DOHH2 (cell line): ENCODE data around the gene CRMP1.

Experiments
- H3F3A ChIP-seq: fragments of 200-600 bp; sonication (generic), shearing (Covaris generic); 2 replicates; pipeline ENCODE4 v1.6.0; 2016; ENCODE audit warnings: antibody characterized with exemption, mild to moderate bottlenecking; ENCODE audit not compliant: control insufficient read depth, insufficient read depth
- H3K27ac ChIP-seq: fragments of 200-600 bp; sonication (generic); 2 replicates; pipeline ENCODE4 v1.5.1; 2014; ENCODE audit warnings: low read depth, mild to moderate bottlenecking, low read length, moderate library complexity
- H3K27me3 ChIP-seq: fragments of 200-600 bp; sonication (generic); 2 replicates; pipeline ENCODE4 v1.6.1; 2014; ENCODE audit warnings: mild to moderate bottlenecking, low read length, mixed read lengths; ENCODE audit not compliant: control insufficient read depth
- H3K36me3 ChIP-seq: fragments of 200-600 bp; sonication (generic); 2 replicates; pipeline ENCODE4 v1.6.1; 2014; ENCODE audit warnings: mild to moderate bottlenecking, low read length, moderate library complexity, mixed read lengths; ENCODE audit not compliant: control insufficient read depth
- H3K4me1 ChIP-seq: fragments of 200-600 bp; sonication (generic); 2 replicates; pipeline ENCODE4 v1.6.1; 2014; ENCODE audit warnings: mild to moderate bottlenecking, low read length, mixed read lengths; ENCODE audit not compliant: control insufficient read depth
- H3K4me2 ChIP-seq: fragments of 200-600 bp; sonication (generic); 2 replicates; pipeline ENCODE4 v1.6.0; 2014; ENCODE audit warnings: mild to moderate bottlenecking, low read length, moderate library complexity
- H3K4me3 ChIP-seq: fragments of 200-600 bp; sonication (generic); 2 replicates; pipeline ENCODE4 v1.5.1; 2014; ENCODE audit warnings: mild to moderate bottlenecking, low read length, mixed read lengths
- H3K79me2 ChIP-seq: fragments of 200-600 bp; sonication (generic); 2 replicates; pipeline ENCODE4 v1.6.1; 2014; ENCODE audit warnings: mild to moderate bottlenecking, low read length, mixed read lengths; ENCODE audit not compliant: control insufficient read depth
- H3K9me2 ChIP-seq: fragments of 200-600 bp; sonication (generic); replicated peaks from 2 replicates; pipeline ENCODE4 v1.6.1; 2014; ENCODE audit warnings: mild to moderate bottlenecking, low read length, mixed read lengths; ENCODE audit not compliant: control insufficient read depth
- H3K9me3 ChIP-seq: fragments of 200-600 bp; sonication (generic); 2 replicates; pipeline ENCODE4 v1.6.1; 2014; ENCODE audit warnings: antibody characterized with exemption, low read length, mixed read lengths; ENCODE audit not compliant: control insufficient read depth, insufficient read depth
- H4K20me1 ChIP-seq: fragments of 200-600 bp; sonication (generic); 2 replicates; pipeline ENCODE4 v1.6.0; 2014; ENCODE audit warnings: low read depth, mild to moderate bottlenecking, antibody characterized with exemption, low read length, moderate library complexity; ENCODE audit not compliant: control insufficient read depth, insufficient read depth
- CTCF ChIP-seq: fragments of 200-600 bp; sonication (generic); IDR thresholded peaks from one replicate; pipeline ENCODE4 v1.5.1; 2014; ENCODE audit warnings: antibody characterized with exemption, mild to moderate bottlenecking, low read depth, low read length; ENCODE audit not compliant: poor library complexity, severe bottlenecking
- EZH2phosphoT487 ChIP-seq: fragments of 200-600 bp; sonication (generic); IDR thresholded peaks from 2 replicates; pipeline ENCODE4 v1.6.1; 2017; ENCODE audit warnings: borderline replicate concordance, mild to moderate bottlenecking, antibody characterized with exemption, low read length, moderate library complexity, mixed read lengths

Gene CRMP1

DNA sequence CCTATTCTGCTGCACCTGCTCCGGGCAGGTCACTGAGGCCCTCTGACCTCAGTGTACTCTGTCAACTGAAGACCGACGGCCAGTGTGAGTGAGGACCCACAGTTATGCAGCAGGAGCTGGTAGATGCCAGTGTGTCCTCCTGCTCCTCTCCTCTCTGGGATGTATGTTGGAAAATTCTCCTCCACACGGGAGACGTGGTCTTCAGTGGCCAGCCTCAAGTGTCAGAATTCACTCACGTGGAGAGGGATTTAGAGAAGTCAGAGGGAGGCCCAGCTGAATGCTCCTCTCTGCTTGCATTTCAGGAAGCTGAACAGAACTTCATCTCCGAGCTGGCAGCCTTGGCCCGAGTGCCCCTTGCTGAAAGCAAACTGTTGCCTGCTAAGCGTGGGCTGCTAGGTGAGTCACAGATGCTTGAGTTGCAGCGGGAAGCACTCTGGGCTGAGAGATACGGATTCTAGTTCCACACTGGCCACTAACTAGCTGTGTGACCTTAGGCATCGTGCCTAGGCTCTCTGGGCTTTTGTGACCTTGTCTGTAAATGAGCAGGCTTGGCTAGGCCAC, 83.6 kb downstream of the CRMP1 start:
- H3K27me3 ChIP-seq: no peaks in the 10 kb centered on the region
- no peak overlapping the region for H3K4me3 ChIP-seq
- H4K20me1 ChIP-seq: no peaks in the 10 kb centered on the region
- H3F3A ChIP-seq: no peaks in the 10 kb centered on the region
- no peaks in the 10 kb centered on the region for H3K36me3 ChIP-seq
- H3K9me3 ChIP-seq: no peaks in the 10 kb centered on the region
- H3K27ac ChIP-seq: no peak overlapping the region
- H3K4me1 ChIP-seq: no peaks in the 10 kb centered on the region
- TF ChIP-seq EZH2phosphoT487 (no peak), CTCF (no peak)
- no peaks in the 10 kb centered on the region for H3K9me2 ChIP-seq
- no peaks in the 10 kb centered on the region for H3K79me2 ChIP-seq
- no peak overlapping the region for H3K4me2 ChIP-seq

GRCh38 chr4:5808081-5808741, 84.7 kb downstream of the CRMP1 start:
- Histone ChIP-seq H3K27ac (no peak overlapping the region), H4K20me1 (no peaks in the 10 kb centered on the region), H3K4me1 (no peaks in the 10 kb centered on the region), H3K4me2 (no peak overlapping the region), H3K27me3 (no peaks in the 10 kb centered on the region), H3K9me3 (no peaks in the 10 kb centered on the region), H3K4me3 (no peak overlapping the region), H3K79me2 (no peaks in the 10 kb centered on the region), H3K36me3 (no peaks in the 10 kb centered on the region), H3F3A (no peaks in the 10 kb centered on the region), H3K9me2 (no peaks in the 10 kb centered on the region)
- TF ChIP-seq EZH2phosphoT487: no peak
- TF ChIP-seq CTCF: no peak

GRCh38 chr4:5805270-5805669, 87.6 kb downstream of the CRMP1 start:
- Histone ChIP-seq H3K9me2 (no peaks in the 10 kb centered on the region), H3F3A (no peaks in the 10 kb centered on the region), H3K4me2 (no peak overlapping the region), H3K4me3 (no peak overlapping the region), H3K79me2 (no peaks in the 10 kb centered on the region), H3K4me1 (no peaks in the 10 kb centered on the region), H3K27me3 (no peaks in the 10 kb centered on the region), H3K27ac (no peak overlapping the region), H4K20me1 (no peaks in the 10 kb centered on the region), H3K36me3 (no peaks in the 10 kb centered on the region), H3K9me3 (no peaks in the 10 kb centered on the region)
- TF ChIP-seq EZH2phosphoT487: no peak
- TF ChIP-seq CTCF: no peak
